ENCODE data around the gene GDF15. TPM values are rescaled to one million over a fixed set of nuclear protein-coding genes. Genes with fewer than 3 reads are reported as not detected.
"Not testable (repeated sequence)": the region's sequence is repeated elsewhere in the genome, so short reads cannot be mapped to it uniquely, and the experiment has no call there.

Gene GDF15
- total and polyA plus RNA-seq, 4 donors, result 0.42 to 11.6 (median 7.2) TPM

- H3K4me1 ChIP-seq (ENCODE audit: control insufficient read depth in 4 of 4, insufficient read depth in 4 of 4, low read length in 3 of 4), result peaks cover 2 to 5% (median 3%) of the 10 kb centered on the region in 4 donors
- peaks cover 2 to 21% (median 14%) of the 10 kb centered on the region in 4 donors for H3K36me3 ChIP-seq (ENCODE audit: control insufficient read depth in 4 of 4, insufficient read depth in 3 of 4, low read depth in 1 of 4, low read length in 3 of 4)
- H3K4me3 ChIP-seq (ENCODE audit: low read depth in 1 of 3, low read length in 3 of 3), result no peak overlapping the region
- H3K27me3 ChIP-seq (ENCODE audit: control insufficient read depth in 4 of 4, insufficient read depth in 4 of 4, low read length in 3 of 4), result no peaks in the 10 kb centered on the region
- 89% methylated on average over 17 of the region's 17 CpGs for WGBS
- no peak for DNase-seq (ENCODE audit: low spot score)
- H3K9ac ChIP-seq (ENCODE audit: low read depth in 1 of 2, low read length in 2 of 2), result no peak overlapping the region
- H3K27ac ChIP-seq (ENCODE audit: low read depth in 1 of 2, low read length in 2 of 2), result peak overlapping the region in 1 of 2 donors; percentile 56
- no peak for TF ChIP-seq ATF3 (IDR thresholded peaks at IDR 0.05)
- no peak for TF ChIP-seq SP1 (IDR thresholded peaks at IDR 0.05)
- TF ChIP-seq, protein P1, sequence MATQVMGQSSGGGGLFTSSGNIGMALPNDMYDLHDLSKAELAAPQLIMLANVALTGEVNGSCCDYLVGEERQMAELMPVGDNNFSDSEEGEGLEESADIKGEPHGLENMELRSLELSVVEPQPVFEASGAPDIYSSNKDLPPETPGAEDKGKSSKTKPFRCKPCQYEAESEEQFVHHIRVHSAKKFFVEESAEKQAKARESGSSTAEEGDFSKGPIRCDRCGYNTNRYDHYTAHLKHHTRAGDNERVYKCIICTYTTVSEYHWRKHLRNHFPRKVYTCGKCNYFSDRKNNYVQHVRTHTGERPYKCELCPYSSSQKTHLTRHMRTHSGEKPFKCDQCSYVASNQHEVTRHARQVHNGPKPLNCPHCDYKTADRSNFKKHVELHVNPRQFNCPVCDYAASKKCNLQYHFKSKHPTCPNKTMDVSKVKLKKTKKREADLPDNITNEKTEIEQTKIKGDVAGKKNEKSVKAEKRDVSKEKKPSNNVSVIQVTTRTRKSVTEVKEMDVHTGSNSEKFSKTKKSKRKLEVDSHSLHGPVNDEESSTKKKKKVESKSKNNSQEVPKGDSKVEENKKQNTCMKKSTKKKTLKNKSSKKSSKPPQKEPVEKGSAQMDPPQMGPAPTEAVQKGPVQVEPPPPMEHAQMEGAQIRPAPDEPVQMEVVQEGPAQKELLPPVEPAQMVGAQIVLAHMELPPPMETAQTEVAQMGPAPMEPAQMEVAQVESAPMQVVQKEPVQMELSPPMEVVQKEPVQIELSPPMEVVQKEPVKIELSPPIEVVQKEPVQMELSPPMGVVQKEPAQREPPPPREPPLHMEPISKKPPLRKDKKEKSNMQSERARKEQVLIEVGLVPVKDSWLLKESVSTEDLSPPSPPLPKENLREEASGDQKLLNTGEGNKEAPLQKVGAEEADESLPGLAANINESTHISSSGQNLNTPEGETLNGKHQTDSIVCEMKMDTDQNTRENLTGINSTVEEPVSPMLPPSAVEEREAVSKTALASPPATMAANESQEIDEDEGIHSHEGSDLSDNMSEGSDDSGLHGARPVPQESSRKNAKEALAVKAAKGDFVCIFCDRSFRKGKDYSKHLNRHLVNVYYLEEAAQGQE (IDR thresholded peaks at IDR 0.05), result no peak
- TF ChIP-seq RAD21 (IDR thresholded peaks at IDR 0.05), result no peak
- peak; percentile 11 for TF ChIP-seq NR2F2 (IDR thresholded peaks at IDR 0.05)
- TF ChIP-seq GABPA (IDR thresholded peaks at IDR 0.05 in 1 of 2, conservative IDR thresholded peaks at IDR 0.05 in 1 of 2), result no peak
- no peak for TF ChIP-seq FOXA1 (IDR thresholded peaks at IDR 0.05)
- TF ChIP-seq HNF4A (conservative IDR thresholded peaks at IDR 0.05), result peak; percentile 30 to 33
- TF ChIP-seq RXRA (IDR thresholded peaks at IDR 0.05), result peak; percentile 53 to 56
- TF ChIP-seq HNF4G (IDR thresholded peaks at IDR 0.05), result no peak
- TF ChIP-seq TAF1 (conservative IDR thresholded peaks at IDR 0.05), result no peak
- TF ChIP-seq FOXA2 (IDR thresholded peaks at IDR 0.05), result no peak
- TF ChIP-seq MAX (IDR thresholded peaks at IDR 0.05), result peak; percentile 28
- TF ChIP-seq JUND (IDR thresholded peaks at IDR 0.05), result no peak
- H3K9me3 ChIP-seq (ENCODE audit: control insufficient read depth in 4 of 4, low read length in 3 of 4), result no peaks in the 10 kb centered on the region
Observed at GRCh38 chr19:18362934-18363542, 22.9 kb upstream of the GDF15 start.

- Histone ChIP-seq H3K4me1 (ENCODE audit: control insufficient read depth in 4 of 4, insufficient read depth in 4 of 4, low read length in 3 of 4) (peaks cover 2 to 5% (median 3%) of the 10 kb centered on the region in 4 donors), H3K36me3 (ENCODE audit: control insufficient read depth in 4 of 4, insufficient read depth in 3 of 4, low read depth in 1 of 4, low read length in 3 of 4) (peaks cover 2 to 21% (median 13%) of the 10 kb centered on the region in 4 donors), H3K4me3 (ENCODE audit: low read depth in 1 of 3, low read length in 3 of 3) (no peak overlapping the region), H3K27me3 (ENCODE audit: control insufficient read depth in 4 of 4, insufficient read depth in 4 of 4, low read length in 3 of 4) (no peaks in the 10 kb centered on the region), H3K9me3 (ENCODE audit: control insufficient read depth in 4 of 4, low read length in 3 of 4) (no peaks in the 10 kb centered on the region), H3K27ac (ENCODE audit: low read depth in 1 of 2, low read length in 2 of 2) (peak overlapping the region; percentile 56 to 69), H3K9ac (ENCODE audit: low read depth in 1 of 2, low read length in 2 of 2) (no peak overlapping the region)
- TF ChIP-seq JUND (IDR thresholded peaks at IDR 0.05), result no peak
- TF ChIP-seq RXRA (IDR thresholded peaks at IDR 0.05), result no peak
- TF ChIP-seq EGR1 (IDR thresholded peaks at IDR 0.05; ENCODE audit: low read depth in 2 of 2), result no peak
- no peak for TF ChIP-seq HNF4G (IDR thresholded peaks at IDR 0.05)
- no peak for TF ChIP-seq TAF1 (conservative IDR thresholded peaks at IDR 0.05)
- TF ChIP-seq RAD21 (IDR thresholded peaks at IDR 0.05), result no peak
- no peak for TF ChIP-seq ZBTB33 (IDR thresholded peaks at IDR 0.05)
- no peak for DNase-seq (ENCODE audit: low spot score)
- WGBS, result 81% methylated on average over 6 of the region's 6 CpGs
Observed at GRCh38 chr19:18363787-18364186, 22.2 kb upstream of the GDF15 start.

DNA sequence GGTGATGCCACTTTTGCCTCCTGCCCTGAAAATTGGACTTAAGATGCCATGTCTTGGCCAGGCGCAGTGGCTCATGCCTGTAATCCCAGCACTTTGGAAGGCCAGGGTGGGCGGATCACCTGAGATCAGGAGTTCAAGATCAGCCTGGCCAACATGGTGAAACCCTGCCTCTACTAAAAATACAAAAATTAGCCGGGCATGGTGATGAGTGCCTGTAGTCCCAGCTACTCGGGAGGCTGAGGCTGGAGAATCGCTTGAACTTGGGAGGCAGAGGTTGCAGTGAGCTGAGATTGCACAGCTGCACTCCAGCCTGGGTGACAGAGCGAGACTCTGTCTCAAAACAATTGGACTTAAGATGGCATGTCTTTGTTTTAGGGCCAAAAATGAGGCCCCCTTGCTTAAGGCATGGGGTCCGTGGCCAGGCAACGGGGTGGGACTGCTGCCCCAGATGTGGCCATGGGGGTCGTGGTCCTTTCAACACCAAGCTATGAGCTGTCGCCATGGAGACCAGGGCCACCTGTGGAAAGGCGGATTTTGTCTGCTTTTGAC is 21.6 kb upstream of the GDF15 start:
- H3K4me3 ChIP-seq (ENCODE audit: low read depth in 1 of 3, low read length in 3 of 3); H3K4me1 ChIP-seq (ENCODE audit: control insufficient read depth in 4 of 4, insufficient read depth in 4 of 4, low read length in 3 of 4); H3K27me3 ChIP-seq (ENCODE audit: control insufficient read depth in 4 of 4, insufficient read depth in 4 of 4, low read length in 3 of 4); H3K9me3 ChIP-seq (ENCODE audit: control insufficient read depth in 4 of 4, low read length in 3 of 4); DNase-seq (ENCODE audit: low spot score): not testable (repeated sequence)
- H3K36me3 ChIP-seq (ENCODE audit: control insufficient read depth in 4 of 4, insufficient read depth in 3 of 4, low read depth in 1 of 4, low read length in 3 of 4), result peaks cover 2 to 18% (median 11%) of the 10 kb centered on the region in 4 donors
- WGBS, result 67% methylated on average over 11 of the region's 11 CpGs
- peak overlapping the region; percentile 69 to 77 for H3K27ac ChIP-seq (ENCODE audit: low read depth in 1 of 2, low read length in 2 of 2)
- H3K9ac ChIP-seq (ENCODE audit: low read depth in 1 of 2, low read length in 2 of 2), result peak overlapping the region in 1 of 2 donors; percentile 29
